Naive B cell (primary cell): Measurements from ENCODE around the gene SETD2. TPM values are rescaled to one million over a fixed set of nuclear protein-coding genes. Genes with fewer than 3 reads are reported as not detected.

Experiments used
- ATAC-seq, 2 donors: fragments of 150-1000 bp; cut with Tn5 transposase; 2 replicates each; pipeline ENCODE4 v1.10.0; 2021; ENCODE audit warnings: low read depth in 2 of 2, mild to moderate bottlenecking in 2 of 2, moderate library complexity in 2 of 2
- DNase-seq: peaks from one replicate; pipeline ENCODE4 v3.0.0; 2022
- H3K27ac Mint-ChIP-seq, 6 donors: one replicate each; pipeline ENCODE4 v1.8.0; 2020 to 2022; ENCODE audit warnings: mild to moderate bottlenecking in 6 of 6, mixed read lengths in 6 of 6, moderate library complexity in 5 of 6, inconsistent platforms in 2 of 6
- H3K27me3 Mint-ChIP-seq, 3 donors: one replicate each; pipeline ENCODE4 v1.8.0; 2021 to 2022; ENCODE audit warnings: mixed read lengths in 3 of 3, mild to moderate bottlenecking in 1 of 3
- H3K36me3 Mint-ChIP-seq, 2 donors: one replicate each; pipeline ENCODE4 v1.8.0; 2020 to 2022; ENCODE audit warnings: mixed read lengths in 2 of 2, inconsistent platforms in 1 of 2, mild to moderate bottlenecking in 1 of 2
- H3K4me1 Mint-ChIP-seq, 3 donors: one replicate each; pipeline ENCODE4 v1.8.0; 2020 to 2022; ENCODE audit warnings: mixed read lengths in 3 of 3, inconsistent platforms in 1 of 3, mild to moderate bottlenecking in 1 of 3, moderate library complexity in 1 of 3
- H3K4me3 Mint-ChIP-seq, 8 donors: one replicate each; pipeline ENCODE4 v1.8.0; 2020 to 2022; ENCODE audit warnings: mild to moderate bottlenecking in 8 of 8, mixed read lengths in 8 of 8, moderate library complexity in 8 of 8, inconsistent platforms in 2 of 8
- H3K9me3 Mint-ChIP-seq, 7 donors: one replicate each; pipeline ENCODE4 v1.8.0; 2020 to 2022; ENCODE audit warnings: mixed read lengths in 7 of 7, mild to moderate bottlenecking in 5 of 7, inconsistent platforms in 2 of 7, moderate library complexity in 1 of 7
- polyA plus RNA-seq, 6 donors: library from polyadenylated mRNA; unstranded; fragments of 300-500 nt; fragmentation: Illumina TruSeq; gene quantifications; one replicate each; pipeline ENCODE4 v1.2.3, GENCODE V29; 2021; ENCODE audit warnings: low read depth in 6 of 6

SETD2 gene
- polyA plus RNA-seq, 6 donors from 2014 or later: 7.0 to 41.3 (median 19.6) TPM

DNA sequence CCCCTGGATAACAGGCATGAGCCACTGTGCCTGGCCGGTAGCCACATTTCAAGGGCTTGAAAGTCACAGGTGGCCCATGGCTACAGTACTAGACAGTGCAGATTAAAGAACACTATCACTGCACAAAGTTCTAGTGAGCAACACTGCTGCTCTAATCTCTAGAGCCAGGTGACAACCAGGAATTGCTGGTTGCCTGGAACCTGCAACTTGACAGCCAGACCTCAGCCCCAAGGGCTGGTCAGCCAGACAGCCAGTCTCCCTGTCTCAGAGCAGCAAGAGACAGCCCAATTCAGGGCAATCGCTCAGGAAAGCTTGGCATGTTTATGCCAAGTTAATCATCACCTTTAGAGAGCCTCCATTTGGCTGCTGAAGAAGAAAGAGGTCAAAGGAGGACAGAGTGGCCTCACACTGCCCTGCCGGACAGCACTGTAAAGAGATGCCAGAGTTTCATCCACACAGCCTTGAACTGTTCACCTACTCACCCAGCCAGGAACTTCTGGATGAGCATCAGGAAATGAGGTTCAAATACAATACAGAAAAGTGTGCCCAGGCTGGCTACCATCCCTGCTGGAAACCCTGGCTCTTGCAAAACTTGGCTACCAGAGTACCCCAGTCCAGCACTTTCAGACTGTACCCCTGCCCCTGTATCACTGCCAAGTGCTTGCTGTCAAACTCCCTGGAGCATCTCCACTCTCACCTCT is 193.4 kb downstream of the SETD2 start:
- no peaks in the 10 kb centered on the region for H3K9me3 Mint-ChIP-seq
- H3K4me3 Mint-ChIP-seq: peak overlapping the region in 6 of 8 donors; percentile 76 to 91 (median 86)
- DNase-seq (no peak), ATAC-seq (no peak)
- no peaks in the 10 kb centered on the region for H3K27me3 Mint-ChIP-seq
- peaks cover 72 to 100% (median 88%) of the 10 kb centered on the region in 3 donors for H3K4me1 Mint-ChIP-seq
- H3K27ac Mint-ChIP-seq: peak overlapping the region in 4 of 6 donors; percentile 76 to 91 (median 88)
- H3K36me3 Mint-ChIP-seq: no peaks in the 10 kb centered on the region

DNA sequence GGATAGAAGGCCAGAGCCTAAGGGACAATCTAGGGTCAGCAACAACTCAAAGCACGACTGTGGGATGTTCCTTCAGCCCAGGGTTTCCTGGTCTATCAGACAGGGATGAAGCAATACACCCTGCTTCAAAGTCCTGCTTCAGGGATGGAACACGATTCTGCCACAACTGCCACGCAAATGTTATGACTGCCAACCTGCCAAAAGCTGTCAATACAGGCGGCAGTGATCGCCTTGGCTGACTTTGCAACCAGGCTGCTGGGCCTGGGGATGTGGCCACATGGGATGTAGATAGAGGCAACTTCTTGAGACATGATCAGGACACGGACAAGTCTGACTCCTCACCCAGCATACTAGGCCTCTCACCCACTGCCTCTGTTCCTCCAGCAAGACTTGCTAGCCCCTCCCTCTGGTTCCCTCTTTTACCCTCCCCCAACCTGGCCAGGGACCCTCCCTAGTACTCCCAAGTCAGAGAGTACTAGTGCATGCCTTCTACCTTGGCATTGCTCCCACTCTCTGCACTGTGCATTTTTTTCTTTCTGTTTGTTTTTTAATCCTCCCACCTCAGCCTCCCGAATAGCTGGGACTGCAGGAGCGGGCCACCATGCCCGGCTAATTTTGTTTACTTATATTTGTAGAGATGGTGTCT is 195.0 kb downstream of the SETD2 start:
- no peaks in the 10 kb centered on the region for H3K9me3 Mint-ChIP-seq
- peak overlapping the region in 2 of 8 donors; percentile 41 to 52 for H3K4me3 Mint-ChIP-seq
- no peaks in the 10 kb centered on the region for H3K36me3 Mint-ChIP-seq

DNA sequence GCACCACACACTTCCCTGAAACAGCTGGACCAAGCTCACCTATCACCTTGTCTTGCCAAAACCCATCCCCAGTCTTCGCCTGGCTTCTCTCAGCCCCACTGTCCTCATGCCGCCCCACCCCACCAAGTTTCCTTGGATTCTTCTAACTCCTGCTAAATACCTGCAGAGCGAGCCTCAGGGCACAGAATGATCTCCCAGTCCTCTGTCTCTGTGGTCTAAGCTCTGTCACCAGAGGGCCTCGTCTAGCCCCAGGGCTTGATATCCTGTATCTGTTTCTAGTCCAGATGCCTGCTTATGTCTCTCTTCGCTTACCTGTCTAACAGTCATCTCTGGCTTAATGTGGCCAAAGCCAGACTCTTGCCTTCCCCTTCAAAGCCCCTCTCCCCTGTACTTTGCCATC is 197.1 kb downstream of the SETD2 start:
- Mint-ChIP-seq H3K4me3 (peak overlapping the region in 6 of 8 donors; percentile 34 to 70 (median 54)), H3K27ac (peak overlapping the region in 4 of 6 donors; percentile 75 to 96 (median 90)), H3K4me1 (peaks cover 64 to 80% (median 75%) of the 10 kb centered on the region in 3 donors), H3K36me3 (peaks cover 5 to 7% of the 10 kb centered on the region in 2 donors), H3K27me3 (no peaks in the 10 kb centered on the region), H3K9me3 (no peaks in the 10 kb centered on the region)
- DNase-seq (no peak), ATAC-seq (no peak)

More for the DNA sequence above, 195.0 kb downstream of the SETD2 start:
- Mint-ChIP-seq H3K27ac (peak overlapping the region in 4 of 6 donors; percentile 2 to 70 (median 48)), H3K27me3 (no peaks in the 10 kb centered on the region), H3K4me1 (peaks cover 69 to 90% (median 83%) of the 10 kb centered on the region in 3 donors)
- ATAC-seq (no peak), DNase-seq (no peak)

Other genes starting within 250 kb of the SETD2 start
- 100 to 1,000 TPM; 119 to 157 (median 123) TPM for gene CCDC12, start 187.4 kb downstream of the SETD2 start, polyA plus RNA-seq
- 1 to 10 TPM in 4 of 6 donors, under 1 TPM in 1, not detected in 1; 0.34 to 2.2 (median 1.5) TPM for gene NBEAL2, start 184.4 kb downstream of the SETD2 start, polyA plus RNA-seq
- 10 to 100 TPM in 1 of 6 donors, 1 to 10 TPM in 5; 3.4 to 11.0 (median 5.9) TPM for gene KIF9, start 118.7 kb upstream of the SETD2 start, polyA plus RNA-seq
- 10 to 100 TPM; 14.7 to 23.5 (median 19.6) TPM for gene KLHL18, start 118.8 kb upstream of the SETD2 start, polyA plus RNA-seq
- gene PTPN23, start 216.9 kb upstream of the SETD2 start, polyA plus RNA-seq: 1 to 10 TPM in 5 of 6 donors, under 1 TPM in 1; 0.60 to 6.3 (median 4.2) TPM